ENCODE measurements around the gene ZPBP2. TPM values are rescaled to one million over a fixed set of nuclear protein-coding genes. Genes with fewer than 3 reads are reported as not detected.

The ZPBP2 gene
- total and polyA plus RNA-seq, 2 of the 13 experiments (the other 11 are each of a cell fraction or from before 2014, with no cell fraction given), result not detected

DNA sequence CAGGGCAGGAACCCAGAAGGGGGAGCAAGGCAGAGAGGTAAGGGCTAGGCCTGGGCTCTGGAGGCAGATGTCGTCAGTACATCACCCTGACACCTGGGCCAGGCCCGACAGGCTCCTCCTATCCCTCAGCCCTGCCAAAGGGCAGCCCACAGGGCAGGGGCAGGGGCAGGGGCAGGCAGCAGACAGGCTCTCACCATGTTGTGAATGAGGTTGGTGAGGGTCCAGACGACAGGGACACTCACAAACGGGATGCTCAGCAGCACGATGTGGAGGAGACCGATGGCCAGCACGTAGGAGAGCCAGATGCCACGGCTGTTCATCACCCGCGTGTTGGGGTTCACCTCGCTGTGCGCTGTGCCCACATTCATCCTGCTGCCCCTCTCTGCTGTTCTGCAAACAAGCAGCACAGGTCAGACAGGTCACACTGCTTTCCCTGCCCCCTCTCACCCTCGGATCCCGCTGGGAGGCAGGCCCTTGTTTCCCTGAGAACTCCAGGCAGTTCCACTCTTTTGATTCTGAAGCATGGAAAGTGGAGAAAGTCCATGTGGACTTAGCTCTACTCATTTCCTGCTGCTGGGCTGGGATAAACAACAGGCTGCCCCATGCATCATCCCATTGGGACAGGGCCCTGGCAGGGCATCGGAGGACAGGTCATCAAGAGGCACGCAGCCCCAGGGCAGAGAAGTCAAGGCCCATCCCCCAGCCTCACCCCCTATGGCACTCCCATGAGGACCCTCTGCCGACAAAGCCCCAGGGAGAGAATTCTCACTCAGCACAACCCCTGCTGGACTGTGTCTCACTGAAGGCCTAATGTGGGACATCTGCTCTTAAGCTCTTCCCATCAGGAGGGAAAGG, 56.1 kb downstream of the ZPBP2 start (continued):
- TF ChIP-seq ZNF550 (CRISPR knock-in tag; IDR thresholded peaks at IDR 0.05; ENCODE audit: borderline replicate concordance), result no peak; the same call in 1 of the 2 replicates
- TF ChIP-seq ELF3 (CRISPR knock-in tag; IDR thresholded peaks at IDR 0.05), result peak; percentile 99
- TF ChIP-seq, protein P1, sequence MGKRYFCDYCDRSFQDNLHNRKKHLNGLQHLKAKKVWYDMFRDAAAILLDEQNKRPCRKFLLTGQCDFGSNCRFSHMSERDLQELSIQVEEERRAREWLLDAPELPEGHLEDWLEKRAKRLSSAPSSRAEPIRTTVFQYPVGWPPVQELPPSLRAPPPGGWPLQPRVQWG (CRISPR knock-in tag; IDR thresholded peaks at IDR 0.05; ENCODE audit: borderline replicate concordance, low read depth), result no peak
- TF ChIP-seq SMAD3 (CRISPR knock-in tag; IDR thresholded peaks at IDR 0.05), result peak; percentile 99
- peak; percentile 91 for TF ChIP-seq ETV6 (CRISPR knock-in tag; conservative IDR thresholded peaks at IDR 0.05)
- TF ChIP-seq, protein P2, sequence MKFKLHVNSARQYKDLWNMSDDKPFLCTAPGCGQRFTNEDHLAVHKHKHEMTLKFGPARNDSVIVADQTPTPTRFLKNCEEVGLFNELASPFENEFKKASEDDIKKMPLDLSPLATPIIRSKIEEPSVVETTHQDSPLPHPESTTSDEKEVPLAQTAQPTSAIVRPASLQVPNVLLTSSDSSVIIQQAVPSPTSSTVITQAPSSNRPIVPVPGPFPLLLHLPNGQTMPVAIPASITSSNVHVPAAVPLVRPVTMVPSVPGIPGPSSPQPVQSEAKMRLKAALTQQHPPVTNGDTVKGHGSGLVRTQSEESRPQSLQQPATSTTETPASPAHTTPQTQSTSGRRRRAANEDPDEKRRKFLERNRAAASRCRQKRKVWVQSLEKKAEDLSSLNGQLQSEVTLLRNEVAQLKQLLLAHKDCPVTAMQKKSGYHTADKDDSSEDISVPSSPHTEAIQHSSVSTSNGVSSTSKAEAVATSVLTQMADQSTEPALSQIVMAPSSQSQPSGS (CRISPR knock-in tag; IDR thresholded peaks at IDR 0.05), result peak; percentile 88
- TF ChIP-seq, protein P3, sequence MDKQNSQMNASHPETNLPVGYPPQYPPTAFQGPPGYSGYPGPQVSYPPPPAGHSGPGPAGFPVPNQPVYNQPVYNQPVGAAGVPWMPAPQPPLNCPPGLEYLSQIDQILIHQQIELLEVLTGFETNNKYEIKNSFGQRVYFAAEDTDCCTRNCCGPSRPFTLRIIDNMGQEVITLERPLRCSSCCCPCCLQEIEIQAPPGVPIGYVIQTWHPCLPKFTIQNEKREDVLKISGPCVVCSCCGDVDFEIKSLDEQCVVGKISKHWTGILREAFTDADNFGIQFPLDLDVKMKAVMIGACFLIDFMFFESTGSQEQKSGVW (CRISPR knock-in tag; IDR thresholded peaks at IDR 0.05; ENCODE audit: borderline replicate concordance), result no peak; the same call in 1 of the 2 replicates
- peak; percentile 78; the same call in 1 of the 2 replicates for TF ChIP-seq ZNF292 (CRISPR knock-in tag; IDR thresholded peaks at IDR 0.05; ENCODE audit: borderline replicate concordance, low read depth)
- TF ChIP-seq PAX8 (CRISPR knock-in tag; IDR thresholded peaks at IDR 0.05; ENCODE audit: borderline replicate concordance), result 0 out of 2 replicates have a peak, but pooled peaks have one; percentile 54
- TF ChIP-seq TARDBP (CRISPR knock-in tag; IDR thresholded peaks at IDR 0.05), result peak; percentile 99
- peak; percentile 91 for TF ChIP-seq ZNF782 (CRISPR knock-in tag; IDR thresholded peaks at IDR 0.05; ENCODE audit: borderline replicate concordance)
- 0 out of 2 replicates have a peak, but pooled peaks have one; percentile 37 for TF ChIP-seq HHEX (CRISPR knock-in tag; IDR thresholded peaks at IDR 0.05)
- TF ChIP-seq, protein P4, sequence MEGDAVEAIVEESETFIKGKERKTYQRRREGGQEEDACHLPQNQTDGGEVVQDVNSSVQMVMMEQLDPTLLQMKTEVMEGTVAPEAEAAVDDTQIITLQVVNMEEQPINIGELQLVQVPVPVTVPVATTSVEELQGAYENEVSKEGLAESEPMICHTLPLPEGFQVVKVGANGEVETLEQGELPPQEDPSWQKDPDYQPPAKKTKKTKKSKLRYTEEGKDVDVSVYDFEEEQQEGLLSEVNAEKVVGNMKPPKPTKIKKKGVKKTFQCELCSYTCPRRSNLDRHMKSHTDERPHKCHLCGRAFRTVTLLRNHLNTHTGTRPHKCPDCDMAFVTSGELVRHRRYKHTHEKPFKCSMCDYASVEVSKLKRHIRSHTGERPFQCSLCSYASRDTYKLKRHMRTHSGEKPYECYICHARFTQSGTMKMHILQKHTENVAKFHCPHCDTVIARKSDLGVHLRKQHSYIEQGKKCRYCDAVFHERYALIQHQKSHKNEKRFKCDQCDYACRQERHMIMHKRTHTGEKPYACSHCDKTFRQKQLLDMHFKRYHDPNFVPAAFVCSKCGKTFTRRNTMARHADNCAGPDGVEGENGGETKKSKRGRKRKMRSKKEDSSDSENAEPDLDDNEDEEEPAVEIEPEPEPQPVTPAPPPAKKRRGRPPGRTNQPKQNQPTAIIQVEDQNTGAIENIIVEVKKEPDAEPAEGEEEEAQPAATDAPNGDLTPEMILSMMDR (CRISPR knock-in tag; IDR thresholded peaks at IDR 0.05), result peak; percentile 62
- TF ChIP-seq, protein P5, sequence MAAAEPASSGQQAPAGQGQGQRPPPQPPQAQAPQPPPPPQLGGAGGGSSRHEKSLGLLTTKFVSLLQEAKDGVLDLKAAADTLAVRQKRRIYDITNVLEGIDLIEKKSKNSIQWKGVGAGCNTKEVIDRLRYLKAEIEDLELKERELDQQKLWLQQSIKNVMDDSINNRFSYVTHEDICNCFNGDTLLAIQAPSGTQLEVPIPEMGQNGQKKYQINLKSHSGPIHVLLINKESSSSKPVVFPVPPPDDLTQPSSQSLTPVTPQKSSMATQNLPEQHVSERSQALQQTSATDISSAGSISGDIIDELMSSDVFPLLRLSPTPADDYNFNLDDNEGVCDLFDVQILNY (CRISPR knock-in tag; conservative IDR thresholded peaks at IDR 0.05), result peak; percentile 54; the same call in 1 of the 2 replicates
- peak; percentile 100 for TF ChIP-seq HDAC2 (CRISPR knock-in tag; IDR thresholded peaks at IDR 0.05)
- no peak for TF ChIP-seq AGO1 (IDR thresholded peaks at IDR 0.05; ENCODE audit: low read depth, low read length, poor library complexity, severe bottlenecking)
- TF ChIP-seq SOX13 (IDR thresholded peaks at IDR 0.05), result peak; percentile 30
- TF ChIP-seq SOX13 (CRISPR knock-in tag; conservative IDR thresholded peaks at IDR 0.05 in 1 of 2, IDR thresholded peaks at IDR 0.05 in 1 of 2), result peak; percentile 85; a peak in 3 of 4 replicates
- TF ChIP-seq CHD2 (IDR thresholded peaks at IDR 0.05; ENCODE audit: low read depth, low read length), result no peak
- peak; percentile 97 for TF ChIP-seq ZNF333 (CRISPR knock-in tag; IDR thresholded peaks at IDR 0.05; ENCODE audit: borderline replicate concordance)
- TF ChIP-seq KDM5B (CRISPR knock-in tag; IDR thresholded peaks at IDR 0.05; ENCODE audit: borderline replicate concordance), result peak; percentile 94
- TF ChIP-seq TBP (CRISPR knock-in tag; IDR thresholded peaks at IDR 0.05), result 0 out of 2 replicates have a peak, but pooled peaks have one; percentile 92
- TF ChIP-seq ZNF264 (CRISPR knock-in tag; IDR thresholded peaks at IDR 0.05), result peak; percentile 98
- TF ChIP-seq ZNF44 (CRISPR knock-in tag; IDR thresholded peaks at IDR 0.05), result peak; percentile 96
